ENCODE measurements around the gene BICDL2. TPM values are rescaled to one million over a fixed set of nuclear protein-coding genes. Genes with fewer than 3 reads are reported as not detected.
"Not testable (repeated sequence)": the region's sequence is repeated elsewhere in the genome, so short reads cannot be mapped to it uniquely, and the experiment has no call there.

Gene BICDL2
- total and polyA plus RNA-seq, 2 experiments from 2014 or later = not detected

- H3K27me3 ChIP-seq = no peaks in the 10 kb centered on the region
- H3K36me3 ChIP-seq = no peaks in the 10 kb centered on the region
- TF ChIP-seq CTCF (IDR thresholded peaks at IDR 0.05; ENCODE audit: low read depth, low read length) = no peak
Measured at GRCh38 chr16:3080024-3080423, 43.3 kb upstream of the BICDL2 start.

GRCh38 chr16:3076577-3076976 lies 39.8 kb upstream of the BICDL2 start:
- TF ChIP-seq CTCF (IDR thresholded peaks at IDR 0.05; ENCODE audit: low read depth, low read length) = no peak
- H3K36me3 ChIP-seq = no peaks in the 10 kb centered on the region
- DNase-seq (ENCODE audit: low read depth in 1 of 2, low spot score in 1 of 2) = no peak
- no peaks in the 10 kb centered on the region for H3K4me1 ChIP-seq (ENCODE audit: low read depth)
- H3K27ac ChIP-seq = no peak overlapping the region
- no peak overlapping the region for H3K4me3 ChIP-seq
- H3K27me3 ChIP-seq = no peaks in the 10 kb centered on the region
- H3K9me3 ChIP-seq (ENCODE audit: low read depth) = no peaks in the 10 kb centered on the region

More at GRCh38 chr16:3080024-3080423, 43.3 kb upstream of the BICDL2 start:
- DNase-seq (ENCODE audit: low read depth in 1 of 2, low spot score in 1 of 2) = no peak
- Histone ChIP-seq H3K4me1 (ENCODE audit: low read depth) (no peaks in the 10 kb centered on the region), H3K27ac (no peak overlapping the region), H3K9me3 (ENCODE audit: low read depth) (no peaks in the 10 kb centered on the region), H3K4me3 (no peak overlapping the region)

GRCh38 chr16:3075946-3076345 lies 39.2 kb upstream of the BICDL2 start:
- DNase-seq (ENCODE audit: low read depth in 1 of 2, low spot score in 1 of 2); H3K36me3 ChIP-seq; H3K4me1 ChIP-seq (ENCODE audit: low read depth); H3K9me3 ChIP-seq (ENCODE audit: low read depth); H3K4me3 ChIP-seq; H3K27ac ChIP-seq; H3K27me3 ChIP-seq: not testable (repeated sequence)

- H3K4me1 ChIP-seq (ENCODE audit: low read depth) = no peaks in the 10 kb centered on the region
- no peak for TF ChIP-seq CTCF (IDR thresholded peaks at IDR 0.05; ENCODE audit: low read depth, low read length)
- no peak overlapping the region for H3K4me3 ChIP-seq
- no peaks in the 10 kb centered on the region for H3K27me3 ChIP-seq
- H3K9me3 ChIP-seq (ENCODE audit: low read depth) = no peaks in the 10 kb centered on the region
- H3K36me3 ChIP-seq = no peaks in the 10 kb centered on the region
- H3K27ac ChIP-seq = no peak overlapping the region
- DNase-seq (ENCODE audit: low read depth in 1 of 2, low spot score in 1 of 2) = peak in 1 of 2 donors; percentile 85
Measured at GRCh38 chr16:3075523-3075915, 38.8 kb upstream of the BICDL2 start.

- DNase-seq (ENCODE audit: low read depth in 1 of 2, low spot score in 1 of 2) = no peak
- Histone ChIP-seq H3K4me3 (no peak overlapping the region), H3K27me3 (no peaks in the 10 kb centered on the region), H3K36me3 (no peaks in the 10 kb centered on the region), H3K4me1 (ENCODE audit: low read depth) (no peaks in the 10 kb centered on the region), H3K9me3 (ENCODE audit: low read depth) (no peaks in the 10 kb centered on the region), H3K27ac (no peak overlapping the region)
- no peak for TF ChIP-seq CTCF (IDR thresholded peaks at IDR 0.05; ENCODE audit: low read depth, low read length)
Measured at GRCh38 chr16:3074860-3075522, 38.2 kb upstream of the BICDL2 start.

- Histone ChIP-seq H3K4me3 (no peak overlapping the region), H3K27me3 (no peaks in the 10 kb centered on the region), H3K4me1 (ENCODE audit: low read depth) (no peaks in the 10 kb centered on the region), H3K27ac (no peak overlapping the region), H3K36me3 (no peaks in the 10 kb centered on the region), H3K9me3 (ENCODE audit: low read depth) (no peaks in the 10 kb centered on the region)
- no peak for DNase-seq (ENCODE audit: low read depth in 1 of 2, low spot score in 1 of 2)
- TF ChIP-seq CTCF (IDR thresholded peaks at IDR 0.05; ENCODE audit: low read depth, low read length) = no peak
Measured at GRCh38 chr16:3073448-3073847, 36.7 kb upstream of the BICDL2 start.

GRCh38 chr16:3072576-3073263 lies 36.0 kb upstream of the BICDL2 start:
- DNase-seq (ENCODE audit: low read depth in 1 of 2, low spot score in 1 of 2); H3K27ac ChIP-seq; H3K27me3 ChIP-seq; H3K4me3 ChIP-seq; H3K4me1 ChIP-seq (ENCODE audit: low read depth); H3K9me3 ChIP-seq (ENCODE audit: low read depth); H3K36me3 ChIP-seq: not testable (repeated sequence)

- not testable (repeated sequence) for DNase-seq (ENCODE audit: low read depth in 1 of 2, low spot score in 1 of 2); H3K27ac ChIP-seq; H3K27me3 ChIP-seq; H3K4me3 ChIP-seq; H3K4me1 ChIP-seq (ENCODE audit: low read depth); H3K9me3 ChIP-seq (ENCODE audit: low read depth); H3K36me3 ChIP-seq
Measured at GRCh38 chr16:3072148-3072547, 35.4 kb upstream of the BICDL2 start.

Measured in cardiac muscle cell (in vitro differentiated cells and primary cell).